ENCODE results near the gene CBX4.
A peak's percentile ranks its signal among the peaks of the same experiment; 100 is the strongest.

Gene CBX4

DNA sequence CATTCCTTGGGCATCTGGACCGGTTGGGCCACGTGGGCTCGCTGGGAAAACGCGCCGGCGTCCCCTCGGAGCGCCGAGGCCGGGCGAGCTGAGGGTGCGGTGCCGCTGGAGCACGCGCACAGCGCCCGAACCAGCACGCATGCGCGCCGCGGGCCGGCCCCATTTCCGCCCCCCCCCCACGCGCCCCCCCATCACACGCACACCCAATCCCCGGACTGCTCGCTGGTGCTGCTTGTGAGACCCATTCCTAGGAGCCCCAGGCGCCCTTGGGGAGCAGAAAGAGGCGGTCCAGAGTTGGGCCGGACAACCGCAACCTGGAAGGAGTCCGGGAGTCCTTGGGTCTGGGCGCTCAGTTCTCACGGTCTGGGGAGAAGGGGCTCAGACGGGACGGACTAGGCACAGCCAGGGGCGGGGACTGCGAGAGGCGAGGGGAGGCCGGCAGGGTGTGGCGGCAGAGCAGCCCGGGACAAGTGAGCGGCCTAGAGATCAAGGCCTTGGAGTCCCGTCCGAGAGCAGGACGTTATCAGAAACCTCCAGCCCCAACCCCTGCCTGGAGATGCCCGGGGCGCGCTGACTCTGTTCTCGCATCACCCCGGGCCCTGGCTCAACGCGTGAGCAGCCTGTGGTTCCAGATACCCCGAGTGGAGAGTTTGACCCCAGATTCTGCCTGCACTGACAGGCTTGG lies 36.4 kb downstream of the CBX4 start:
- TF ChIP-seq ZNF274 (IDR thresholded peaks at IDR 0.05; ENCODE audit: low read depth, low read length) = no peak
- no peak overlapping the region for H3K4me3 ChIP-seq (ENCODE audit: low read length)

DNA sequence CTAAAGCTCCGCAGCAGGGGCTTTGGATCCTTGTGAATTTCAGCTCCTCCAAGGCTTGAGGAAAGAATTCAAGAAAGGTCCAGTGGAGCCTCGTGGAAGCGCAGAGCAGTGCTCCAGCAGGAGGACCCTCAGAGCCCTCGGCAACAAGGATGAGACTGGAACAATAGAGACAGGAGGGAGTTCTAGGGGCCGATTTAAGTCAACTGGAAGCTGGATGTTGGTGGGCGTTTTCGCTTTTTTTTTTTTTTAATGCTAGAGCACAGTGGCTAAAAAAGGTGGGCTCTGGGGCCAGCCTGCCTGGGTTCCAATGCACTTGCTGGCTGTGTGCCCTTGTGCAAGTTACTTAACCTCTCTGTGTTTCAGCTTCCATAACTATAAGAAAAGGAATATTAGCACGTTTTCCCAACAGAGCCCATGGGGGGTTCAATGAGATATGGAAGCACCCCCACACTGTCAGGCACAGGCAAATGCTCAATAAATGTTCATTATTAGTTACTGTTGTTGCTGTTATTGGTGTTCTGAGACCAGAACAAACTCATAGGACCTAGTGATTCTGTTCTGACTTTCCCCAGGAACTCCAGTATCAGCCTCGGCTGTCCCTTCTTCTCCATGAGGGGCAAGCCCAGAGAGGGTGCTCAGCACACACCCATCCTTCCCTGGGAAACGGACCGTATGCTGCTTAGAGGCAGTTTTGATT lies 37.1 kb downstream of the CBX4 start:
- TF ChIP-seq ZNF274 (IDR thresholded peaks at IDR 0.05; ENCODE audit: low read depth, low read length) = no peak
- H3K4me3 ChIP-seq (ENCODE audit: low read length) = no peak overlapping the region

- H3K4me3 ChIP-seq (ENCODE audit: low read length) = no peak overlapping the region; the same call in 1 of the 2 replicates
- TF ChIP-seq ZNF274 (IDR thresholded peaks at IDR 0.05; ENCODE audit: low read depth, low read length) = no peak
Measured at GRCh38 chr17:79801156-79802038, 37.8 kb downstream of the CBX4 start.

DNA sequence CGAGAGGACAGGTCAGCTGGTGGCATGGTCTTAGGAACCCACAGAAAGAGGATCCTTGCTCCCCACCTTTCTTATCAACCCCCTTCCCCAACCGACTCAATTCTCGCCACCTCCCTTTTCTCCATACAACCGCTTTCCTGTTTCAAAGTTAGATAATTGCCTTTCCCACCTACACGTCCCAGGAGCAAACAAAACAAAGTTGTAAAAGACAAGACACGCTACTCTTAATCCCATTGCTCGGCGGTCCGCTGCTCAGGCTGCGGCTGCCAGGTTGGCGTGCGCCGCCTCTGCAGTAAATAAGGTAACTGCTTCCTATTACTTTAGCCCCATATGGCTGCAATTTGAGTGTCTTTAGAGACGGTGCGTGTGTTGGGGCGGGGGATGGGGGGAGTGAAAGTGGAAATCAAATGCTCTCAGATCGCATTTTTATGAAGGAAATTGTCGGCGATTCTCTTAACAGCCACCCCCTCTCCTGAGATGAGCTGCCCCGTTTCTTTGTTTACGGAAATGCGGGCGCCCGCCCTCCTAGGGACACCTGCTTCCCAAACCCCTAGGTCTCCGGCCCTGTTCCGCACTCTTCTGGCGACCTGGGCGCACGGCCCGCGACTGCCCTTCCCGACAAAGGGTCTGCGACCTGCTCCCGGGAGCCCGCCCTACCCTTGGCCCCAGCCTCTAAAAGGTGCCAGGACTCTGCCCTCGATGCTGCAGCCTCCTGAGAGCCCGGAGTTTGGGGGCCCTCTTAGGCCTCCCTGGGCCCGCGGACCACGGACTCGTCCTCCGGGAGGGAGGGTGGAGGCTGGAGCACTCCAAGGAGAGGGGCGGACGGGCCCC lies 38.7 kb downstream of the CBX4 start:
- no peak for TF ChIP-seq ZNF274 (IDR thresholded peaks at IDR 0.05; ENCODE audit: low read depth, low read length)
- H3K4me3 ChIP-seq (ENCODE audit: low read length) = no peak overlapping the region; the same call in 1 of the 2 replicates

GRCh38 chr17:79799538-79800324 lies 39.5 kb downstream of the CBX4 start:
- TF ChIP-seq ZNF274 (IDR thresholded peaks at IDR 0.05; ENCODE audit: low read depth, low read length) = no peak
- no peak overlapping the region for H3K4me3 ChIP-seq (ENCODE audit: low read length)

- no peak overlapping the region for H3K4me3 ChIP-seq (ENCODE audit: low read length)
- no peak for TF ChIP-seq ZNF274 (IDR thresholded peaks at IDR 0.05; ENCODE audit: low read depth, low read length)
Measured at GRCh38 chr17:79799174-79799537, 40.1 kb downstream of the CBX4 start.

GRCh38 chr17:79798299-79799173 lies 40.7 kb downstream of the CBX4 start:
- no peak overlapping the region for H3K4me3 ChIP-seq (ENCODE audit: low read length)
- no peak for TF ChIP-seq ZNF274 (IDR thresholded peaks at IDR 0.05; ENCODE audit: low read depth, low read length)

GRCh38 chr17:79797492-79798298 lies 41.5 kb downstream of the CBX4 start:
- TF ChIP-seq ZNF274 (IDR thresholded peaks at IDR 0.05; ENCODE audit: low read depth, low read length) = no peak
- H3K4me3 ChIP-seq (ENCODE audit: low read length) = peak overlapping the region; percentile 33; the same call in 1 of the 2 replicates

DNA sequence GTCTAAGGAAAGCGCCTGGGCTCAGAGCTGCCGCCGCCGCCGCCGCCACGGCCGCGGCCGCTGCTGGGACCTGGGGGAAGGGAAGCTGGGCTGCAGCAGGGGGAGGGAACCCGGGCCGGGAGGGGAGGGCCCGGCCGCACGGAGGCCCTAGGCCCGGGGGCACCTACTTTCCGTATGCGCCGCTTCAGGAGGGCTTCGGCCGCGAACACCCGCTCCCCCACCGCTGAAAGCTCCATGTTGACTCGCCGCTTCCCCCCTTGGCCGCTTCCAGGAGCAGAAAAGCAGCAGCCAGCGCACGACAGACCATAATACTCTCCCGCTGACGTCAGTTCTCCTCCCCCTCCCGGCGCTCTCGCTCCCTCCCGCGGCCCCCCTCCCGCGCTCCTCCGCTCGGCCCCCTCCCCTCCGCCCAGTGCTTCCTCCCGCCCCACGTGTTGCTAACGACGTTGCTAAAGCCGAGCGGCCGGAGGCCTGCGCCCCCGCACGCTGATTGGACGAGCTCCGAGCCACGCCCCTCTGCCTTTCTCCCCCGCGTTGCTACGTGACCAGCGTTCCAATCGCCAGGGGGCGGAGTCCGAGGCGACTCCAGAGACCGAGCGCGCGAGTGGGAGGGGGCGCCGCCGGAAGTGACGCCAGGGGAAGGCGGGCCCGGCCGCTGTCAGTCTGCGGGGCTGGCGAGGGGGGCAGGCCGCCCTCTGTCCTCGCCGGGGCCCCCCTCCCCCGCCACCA lies 42.3 kb downstream of the CBX4 start, which contains the start of gene CBX8:
TSS of gene CBX8 (minus strand) at position 315 of the 729 bp plus-strand sequence. CDS start at position 236, 79 bp downstream.
- peak within 1 kb of the TSS; percentile 82 for H3K4me3 ChIP-seq (ENCODE audit: low read length)
- TF ChIP-seq ZNF274 (IDR thresholded peaks at IDR 0.05; ENCODE audit: low read depth, low read length) = no peak

DNA sequence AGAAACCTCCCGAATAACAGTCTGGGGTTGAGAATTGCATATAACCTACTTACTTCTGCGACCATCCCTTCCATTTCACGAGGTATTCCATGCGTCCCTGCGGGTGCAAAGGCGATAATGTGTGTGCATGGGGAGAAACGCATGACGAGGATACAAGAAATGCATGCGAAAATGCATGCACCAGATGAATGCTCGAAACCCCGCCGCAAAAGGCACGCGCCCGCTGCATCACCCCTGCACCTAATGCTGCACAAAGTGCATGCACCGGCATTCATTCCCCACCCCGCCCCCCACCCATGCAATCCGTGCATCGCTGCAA lies 42.8 kb downstream of the CBX4 start:
- H3K4me3 ChIP-seq (ENCODE audit: low read length) = peak overlapping the region; percentile 82
- no peak for TF ChIP-seq ZNF274 (IDR thresholded peaks at IDR 0.05; ENCODE audit: low read depth, low read length)
